CD4-positive, alpha-beta T cell (primary cell): ENCODE measurements around the gene SSTR5. TPM values are rescaled to one million over a fixed set of nuclear protein-coding genes. Genes with fewer than 3 reads are reported as not detected.

ENCODE experiments used
- ATAC-seq: fragments of 200-7000 bp; cut with Tn5 transposase; one replicate; pipeline ENCODE4 v1.10.0; 2022; ENCODE audit warnings: mild to moderate bottlenecking; ENCODE audit not compliant: poor library complexity
- CTCF ChIA-PET: fragments of 350-600 bp; sonication (Branson Sonifier 250); formaldehyde crosslinking; loops from one replicate; lab custom pipeline; 2021; ENCODE audit warnings: antibody characterized with exemption, inconsistent platforms; lab: Charles Lee
- POLR2A ChIA-PET: fragments of 350-600 bp; sonication (Branson Sonifier 250); formaldehyde crosslinking; loops from one replicate; lab custom pipeline; 2021; ENCODE audit warnings: antibody characterized with exemption, inconsistent platforms; lab: Charles Lee
- DNase-seq, 14 experiments: peaks; one replicate each; pipeline ENCODE4 v3.0.0-alpha.2; 2013 to 2020; ENCODE audit warnings: mixed read lengths in 2 of 14
- H3K27ac ChIP-seq, 2 donors: one replicate each; pipeline versions ENCODE4 v1.5.1 to v1.7.0; 2013; ENCODE audit warnings: low read length in 2 of 2, low read depth in 1 of 2, mild to moderate bottlenecking in 1 of 2
- H3K27me3 ChIP-seq, 2 experiments: 1 replicate in 1 of 2; 2 replicates in 1 of 2; pipeline versions ENCODE4 v1.6.1 to v1.7.0; 2013; ENCODE audit warnings: low read length in 2 of 2, control low read depth in 1 of 2, mild to moderate bottlenecking in 1 of 2, moderate library complexity in 1 of 2; ENCODE audit not compliant: insufficient read depth in 2 of 2, control insufficient read depth in 1 of 2
- H3K36me3 ChIP-seq: one replicate; pipeline ENCODE4 v1.6.1; 2013; ENCODE audit warnings: low read length, control low read depth; ENCODE audit not compliant: insufficient read depth
- H3K4me1 ChIP-seq: one replicate; pipeline ENCODE4 v1.6.1; 2013; ENCODE audit warnings: low read length, control low read depth; ENCODE audit not compliant: insufficient read depth
- H3K4me3 ChIP-seq: one replicate; pipeline ENCODE4 v1.5.1; 2013; ENCODE audit warnings: mild to moderate bottlenecking, low read length, moderate library complexity
- H3K9me3 ChIP-seq, 2 experiments: 1 replicate in 1 of 2; 2 replicates in 1 of 2; pipeline versions ENCODE4 v1.6.1 to v1.7.0; 2013; ENCODE audit warnings: low read length in 2 of 2, mild to moderate bottlenecking in 2 of 2, control low read depth in 1 of 2, moderate library complexity in 1 of 2; ENCODE audit not compliant: control insufficient read depth in 1 of 2, insufficient read depth in 1 of 2
- H3K27ac Mint-ChIP-seq: one replicate; pipeline ENCODE4 v1.8.0; 2020; ENCODE audit warnings: mixed read lengths
- H3K27me3 Mint-ChIP-seq: one replicate; pipeline ENCODE4 v1.8.0; 2021; ENCODE audit warnings: mixed read lengths
- H3K36me3 Mint-ChIP-seq: one replicate; pipeline ENCODE4 v1.8.0; 2021; ENCODE audit warnings: low read depth, mixed read lengths
- H3K4me1 Mint-ChIP-seq: one replicate; pipeline ENCODE4 v1.8.0; 2021; ENCODE audit warnings: low read depth, mixed read lengths
- H3K4me3 Mint-ChIP-seq: one replicate; pipeline ENCODE4 v1.8.0; 2020; ENCODE audit warnings: mild to moderate bottlenecking, mixed read lengths
- H3K9me3 Mint-ChIP-seq: one replicate; pipeline ENCODE4 v1.8.0; 2020; ENCODE audit warnings: mixed read lengths
- intact Hi-C, 2 experiments: fragments of 100-400 bp; cut with DNase I in 1 of 2; cut with micrococcal nuclease in 1 of 2; formaldehyde crosslinking; loops; one replicate each; pipeline versions ENCODE4 v1.15.1 to v1.9.0; 2023 to 2025; cut with DNase I, micrococcal nuclease
- total RNA-seq, 174 experiments: library from RNA in 2 of 174; stranded (reverse) in 2 of 174; gene quantifications; one replicate each; pipeline ENCODE4 v1.2.3 and lab custom pipeline; 2021 to 2026
- TF ChIP-seq, protein P1 (sequence below): fragments of 200-600 bp; IDR thresholded peaks from one replicate; pipeline ENCODE4 v1.8.0; 2022; ENCODE audit warnings: antibody characterized with exemption, mild to moderate bottlenecking

Gene SSTR5
- total RNA-seq, 2 experiments from 2014 or later, result not detected

DNA sequence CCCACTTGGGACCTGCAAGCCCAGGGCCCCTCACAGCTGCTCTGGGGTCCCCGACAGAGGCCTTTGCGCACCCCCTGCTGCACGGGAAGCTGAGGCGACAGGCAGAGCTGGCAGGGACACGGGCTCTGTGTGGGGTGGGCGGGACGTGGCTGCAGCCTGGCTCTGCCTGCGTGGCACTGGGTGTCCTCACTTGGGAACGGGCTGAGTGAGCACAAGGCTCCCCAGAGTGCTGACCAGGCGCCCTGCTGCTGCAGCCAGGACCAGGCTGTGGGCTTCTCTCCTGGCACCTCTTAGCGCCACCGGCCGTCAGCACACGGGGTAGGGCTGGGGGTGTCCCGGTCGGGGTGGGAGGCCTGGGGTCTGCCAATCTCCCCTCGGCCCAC, 16.9 kb downstream of the SSTR5 start:
- H3K27ac ChIP-seq, result no peak overlapping the region
- Mint-ChIP-seq H3K4me3 (no peak overlapping the region), H3K27ac (no peak overlapping the region), H3K9me3 (peaks cover 9% of the 10 kb centered on the region), H3K36me3 (no peaks in the 10 kb centered on the region), H3K27me3 (peaks cover 15% of the 10 kb centered on the region), H3K4me1 (no peaks in the 10 kb centered on the region)
- no peak overlapping the region for H3K4me3 ChIP-seq
- no peaks in the 10 kb centered on the region for H3K4me1 ChIP-seq
- TF ChIP-seq, protein P1, sequence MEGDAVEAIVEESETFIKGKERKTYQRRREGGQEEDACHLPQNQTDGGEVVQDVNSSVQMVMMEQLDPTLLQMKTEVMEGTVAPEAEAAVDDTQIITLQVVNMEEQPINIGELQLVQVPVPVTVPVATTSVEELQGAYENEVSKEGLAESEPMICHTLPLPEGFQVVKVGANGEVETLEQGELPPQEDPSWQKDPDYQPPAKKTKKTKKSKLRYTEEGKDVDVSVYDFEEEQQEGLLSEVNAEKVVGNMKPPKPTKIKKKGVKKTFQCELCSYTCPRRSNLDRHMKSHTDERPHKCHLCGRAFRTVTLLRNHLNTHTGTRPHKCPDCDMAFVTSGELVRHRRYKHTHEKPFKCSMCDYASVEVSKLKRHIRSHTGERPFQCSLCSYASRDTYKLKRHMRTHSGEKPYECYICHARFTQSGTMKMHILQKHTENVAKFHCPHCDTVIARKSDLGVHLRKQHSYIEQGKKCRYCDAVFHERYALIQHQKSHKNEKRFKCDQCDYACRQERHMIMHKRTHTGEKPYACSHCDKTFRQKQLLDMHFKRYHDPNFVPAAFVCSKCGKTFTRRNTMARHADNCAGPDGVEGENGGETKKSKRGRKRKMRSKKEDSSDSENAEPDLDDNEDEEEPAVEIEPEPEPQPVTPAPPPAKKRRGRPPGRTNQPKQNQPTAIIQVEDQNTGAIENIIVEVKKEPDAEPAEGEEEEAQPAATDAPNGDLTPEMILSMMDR, result no peak
- H3K9me3 ChIP-seq, result peaks cover 14 to 30% of the 10 kb centered on the region in 2 experiments
- ChIA-PET CTCF (no interaction called here), POLR2A (no interaction called here)
- DNase-seq (no peak), ATAC-seq (no peak)
- intact Hi-C loops, result no loop called here
- H3K36me3 ChIP-seq, result no peaks in the 10 kb centered on the region
- peaks cover 12 to 18% of the 10 kb centered on the region in 2 experiments for H3K27me3 ChIP-seq

DNA sequence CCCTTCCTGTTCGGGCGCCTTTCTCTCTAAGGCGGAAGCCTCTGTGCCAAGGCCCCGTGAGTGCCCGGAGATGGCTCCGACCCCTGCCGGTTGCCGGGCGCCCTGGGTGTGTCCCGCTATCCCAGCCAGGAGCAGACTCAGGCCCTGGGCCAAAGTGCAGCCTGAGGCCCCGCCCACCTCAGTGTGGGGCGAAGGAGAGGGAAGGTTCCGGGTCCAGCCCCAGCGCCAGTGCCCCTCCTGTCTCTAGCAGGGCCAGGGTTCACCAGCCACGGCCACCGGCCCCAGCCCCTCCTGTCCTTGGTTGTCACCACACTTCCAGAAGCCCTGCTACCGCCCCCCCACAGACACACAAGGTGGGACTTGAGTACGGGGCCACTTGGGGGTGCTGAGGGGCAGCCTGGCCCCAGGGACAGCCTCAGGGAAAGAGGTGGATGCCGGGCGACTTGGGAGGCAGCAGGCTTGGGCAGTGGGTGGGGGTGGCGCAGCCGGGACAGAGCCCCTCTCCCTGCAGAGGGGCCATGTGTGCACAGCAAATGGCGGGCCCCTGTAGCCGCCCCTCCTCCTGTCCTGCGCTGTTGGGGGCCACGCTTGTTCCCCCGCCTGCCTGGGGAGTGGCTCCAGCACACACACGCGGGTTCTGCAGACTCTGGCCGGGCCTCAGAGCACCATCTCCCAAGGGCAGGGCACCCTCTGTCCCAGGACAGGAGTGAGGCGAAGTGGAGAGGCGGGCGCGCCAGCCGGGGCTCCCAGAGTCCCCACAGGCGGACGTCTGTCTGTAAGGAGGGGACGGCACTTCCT, 17.5 kb downstream of the SSTR5 start:
- Mint-ChIP-seq H3K27ac (no peak overlapping the region), H3K4me1 (no peaks in the 10 kb centered on the region), H3K9me3 (peaks cover 8% of the 10 kb centered on the region), H3K27me3 (peaks cover 14% of the 10 kb centered on the region), H3K36me3 (no peaks in the 10 kb centered on the region), H3K4me3 (no peak overlapping the region)
- TF ChIP-seq, protein P1, result no peak
- ChIA-PET CTCF (no interaction called here), POLR2A (no interaction called here)
- Histone ChIP-seq H3K4me1 (no peaks in the 10 kb centered on the region), H3K9me3 (peaks cover 8 to 24% of the 10 kb centered on the region in 2 experiments), H3K36me3 (no peaks in the 10 kb centered on the region), H3K27me3 (peaks cover 10 to 16% of the 10 kb centered on the region in 2 experiments), H3K27ac (no peak overlapping the region), H3K4me3 (no peak overlapping the region)
- intact Hi-C loops, result no loop called here
- no peak for DNase-seq
- no peak for ATAC-seq

DNA sequence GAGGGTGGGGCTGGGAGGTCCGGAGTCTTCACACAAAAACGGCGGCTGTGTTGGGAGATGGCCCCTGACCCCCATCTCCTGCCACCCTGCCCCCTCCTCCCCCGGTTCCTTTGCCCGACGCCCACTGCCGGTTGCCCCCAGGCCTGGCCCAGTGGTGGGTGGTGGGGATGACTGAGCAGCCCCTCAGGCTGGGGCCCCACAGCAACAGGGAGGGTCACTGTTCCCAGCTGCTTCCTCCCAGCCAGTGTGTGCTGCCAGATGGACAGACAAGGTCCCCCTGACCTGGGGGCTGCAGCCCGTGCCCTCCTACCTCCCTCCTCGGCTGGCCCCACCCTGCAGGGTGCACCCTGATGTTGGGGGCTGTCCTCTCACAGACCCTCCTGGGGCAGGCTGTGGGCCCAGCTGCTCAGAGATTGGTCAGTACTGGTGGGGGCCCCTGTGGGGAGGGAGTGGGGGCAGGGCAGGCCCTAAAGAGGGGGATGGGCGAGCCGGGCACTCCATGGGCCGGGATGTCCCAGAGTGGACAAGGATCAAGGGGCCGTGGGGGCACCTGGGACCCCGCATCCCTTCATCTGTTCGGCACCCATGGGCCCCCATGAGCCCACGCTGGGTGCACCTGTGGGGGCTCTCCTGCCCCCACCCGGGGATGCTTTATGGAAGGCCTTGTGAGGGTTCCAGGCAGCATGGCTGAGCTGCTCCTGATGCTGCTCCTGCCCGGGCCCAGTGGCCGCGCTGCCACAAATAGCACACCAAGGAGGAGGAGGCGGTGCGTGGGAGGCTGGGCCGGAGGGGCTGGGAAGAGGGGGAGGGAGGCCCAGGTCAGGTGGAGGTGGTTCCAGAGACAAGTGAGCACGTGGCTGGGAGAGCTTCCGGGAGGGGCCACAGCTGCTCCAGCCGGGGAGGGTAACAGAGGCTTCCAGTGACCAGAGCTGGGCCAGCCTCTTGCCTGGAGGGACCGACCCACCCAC, 18.4 kb downstream of the SSTR5 start:
- no peaks in the 10 kb centered on the region for H3K4me1 Mint-ChIP-seq
- Histone ChIP-seq H3K4me1 (no peaks in the 10 kb centered on the region), H3K27ac (no peak overlapping the region), H3K9me3 (peaks cover 0 to 16% of the 10 kb centered on the region in 2 experiments), H3K36me3 (no peaks in the 10 kb centered on the region), H3K4me3 (no peak overlapping the region), H3K27me3 (peaks cover 10 to 16% of the 10 kb centered on the region in 2 experiments)
- ATAC-seq (no peak), DNase-seq (no peak)
- POLR2A ChIA-PET, result no interaction called here
- no peak overlapping the region for H3K4me3 Mint-ChIP-seq
- no peaks in the 10 kb centered on the region for H3K36me3 Mint-ChIP-seq
- TF ChIP-seq, protein P1, result no peak
- H3K9me3 Mint-ChIP-seq, result no peaks in the 10 kb centered on the region
- H3K27me3 Mint-ChIP-seq, result peaks cover 5% of the 10 kb centered on the region
- CTCF ChIA-PET, result no interaction called here
- no peak overlapping the region for H3K27ac Mint-ChIP-seq
- intact Hi-C loops, result no loop called here
